ENCODE data around the gene KDSR.

GRCh38 chr18:63368611-63369010 lies 1.6 kb upstream of the KDSR start:
- TF ChIP-seq CTCF (IDR thresholded peaks at IDR 0.05) = no peak
- no peak for TF ChIP-seq EP300 (IDR thresholded peaks at IDR 0.05)
- TF ChIP-seq POLR2A (IDR thresholded peaks at IDR 0.05) = no peak

Measured in tibial nerve (tissue), 4 donors.